ENCODE measurements around the gene STAP2.
A peak's percentile ranks its signal among the peaks of the same experiment; 100 is the strongest.

STAP2 gene

DNA sequence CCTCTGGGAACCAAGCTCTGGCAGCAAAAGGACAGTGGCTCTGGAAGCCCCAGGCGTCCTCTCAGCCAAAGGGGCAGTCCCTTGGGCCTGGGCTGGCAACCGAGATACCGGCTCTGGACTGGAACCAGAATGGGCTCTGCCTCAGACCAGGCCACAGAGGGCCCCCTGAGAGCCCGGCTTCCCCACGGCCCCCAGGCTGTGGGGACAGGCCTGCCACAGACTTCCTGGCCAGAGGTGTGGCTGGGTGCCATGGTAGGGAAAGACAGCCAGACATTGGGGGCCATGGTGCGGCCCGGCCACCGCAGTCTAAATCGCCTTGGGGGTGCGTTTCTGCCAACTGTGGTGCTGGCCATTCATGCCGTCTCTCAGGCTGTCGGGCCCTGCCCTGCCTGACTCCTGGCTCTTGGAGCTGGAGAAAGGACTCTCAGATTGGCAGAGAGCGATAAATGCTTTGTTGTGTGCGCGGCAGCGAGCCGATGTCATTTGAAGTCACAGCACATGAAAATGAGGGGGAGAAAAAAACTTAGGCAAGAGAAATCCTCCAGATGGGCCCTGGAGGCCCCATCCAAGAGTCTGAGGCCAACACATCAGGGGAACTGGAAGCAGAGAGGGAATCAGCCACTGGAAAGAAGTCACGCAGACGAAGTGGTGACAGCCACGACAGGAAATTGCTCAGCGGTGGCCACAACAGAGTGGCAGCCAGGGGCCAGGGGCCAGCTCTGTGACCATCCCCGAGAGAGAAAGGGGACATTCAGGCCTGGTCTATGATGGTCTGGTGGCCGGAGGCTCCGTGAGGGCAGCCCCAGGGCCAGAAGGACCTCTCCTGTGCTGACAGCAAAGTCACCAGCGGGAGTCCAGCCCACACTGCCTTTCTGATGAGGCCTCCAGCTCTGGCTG is 35.2 kb upstream of the STAP2 start:
- H3K27ac Mint-ChIP-seq: peak overlapping the region; percentile 68
- H3K4me1 Mint-ChIP-seq (ENCODE audit: low read depth): peaks cover 58% of the 10 kb centered on the region

DNA sequence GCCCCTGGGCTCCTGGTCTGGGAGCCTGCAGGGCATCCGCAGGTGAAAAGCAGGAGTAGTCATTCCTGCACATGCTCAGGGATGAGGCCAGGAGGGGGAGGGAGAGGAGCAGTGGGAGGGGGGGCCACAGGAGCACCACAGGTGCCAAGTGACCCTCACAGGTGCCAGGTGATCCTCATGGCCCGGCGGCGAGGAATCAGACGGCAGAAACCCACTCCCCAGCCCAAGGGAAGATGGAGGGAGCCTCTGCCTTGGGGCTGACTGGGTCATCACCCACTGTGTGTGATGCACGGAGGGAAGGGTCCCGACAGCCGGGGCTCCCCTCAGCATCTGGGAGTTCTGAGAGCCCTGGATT is 34.4 kb upstream of the STAP2 start:
- H3K27me3 Mint-ChIP-seq: no peaks in the 10 kb centered on the region
- H3K9me3 Mint-ChIP-seq (ENCODE audit: low read depth): no peaks in the 10 kb centered on the region
- no peaks in the 10 kb centered on the region for H3K36me3 Mint-ChIP-seq
- no peak overlapping the region for H3K27ac Mint-ChIP-seq
- H3K4me1 Mint-ChIP-seq (ENCODE audit: low read depth): peaks cover 60% of the 10 kb centered on the region
- H3K4me3 Mint-ChIP-seq: no peak overlapping the region

More for the DNA sequence above, 35.2 kb upstream of the STAP2 start:
- no peaks in the 10 kb centered on the region for H3K9me3 Mint-ChIP-seq (ENCODE audit: low read depth)
- no peaks in the 10 kb centered on the region for H3K36me3 Mint-ChIP-seq
- H3K4me3 Mint-ChIP-seq: no peak overlapping the region
- H3K27me3 Mint-ChIP-seq: no peaks in the 10 kb centered on the region

DNA sequence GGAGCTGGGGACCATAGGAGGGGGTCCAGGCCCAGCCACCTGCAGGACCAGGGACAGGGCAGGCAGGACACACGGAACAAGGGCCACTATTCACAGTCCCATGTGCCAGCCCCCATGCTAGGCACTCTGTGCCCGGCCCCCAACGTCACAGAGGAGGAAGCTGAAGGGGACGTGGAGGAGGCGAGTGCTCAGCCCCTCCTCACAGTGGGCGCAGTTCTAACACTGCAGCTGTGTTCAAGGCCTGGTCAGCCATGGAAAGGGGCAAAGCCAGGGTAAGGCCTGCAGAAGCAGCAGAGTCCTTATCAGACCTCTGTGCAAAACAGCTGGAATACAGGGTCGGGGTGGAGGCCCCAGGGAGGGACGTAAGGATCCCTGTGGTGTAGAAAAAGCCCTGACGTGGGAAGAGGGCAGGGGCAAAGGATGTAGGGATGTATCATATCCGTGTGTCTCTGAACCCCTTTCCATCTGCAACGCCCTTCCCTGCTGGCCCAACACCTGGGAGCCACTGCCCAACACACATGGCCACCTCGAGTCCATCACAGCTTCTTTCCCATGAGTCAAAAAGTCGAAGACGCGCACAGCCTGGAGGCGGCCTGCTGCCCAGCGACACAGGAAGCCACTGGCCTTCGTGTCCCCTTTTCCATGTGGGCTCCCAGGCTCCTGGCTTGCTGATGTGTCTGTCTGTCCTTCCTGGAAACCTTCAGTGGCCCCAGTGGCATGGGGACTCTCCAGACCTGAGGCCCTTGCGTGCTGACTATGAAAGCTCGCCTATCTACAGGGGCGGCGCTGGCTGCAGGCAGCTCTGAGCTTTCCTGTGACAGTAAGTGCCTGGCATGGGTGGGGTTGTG is 33.8 kb upstream of the STAP2 start:
- Mint-ChIP-seq H3K27ac (no peak overlapping the region), H3K27me3 (no peaks in the 10 kb centered on the region), H3K9me3 (ENCODE audit: low read depth) (no peaks in the 10 kb centered on the region), H3K4me3 (no peak overlapping the region), H3K4me1 (ENCODE audit: low read depth) (peaks cover 60% of the 10 kb centered on the region), H3K36me3 (no peaks in the 10 kb centered on the region)

DNA sequence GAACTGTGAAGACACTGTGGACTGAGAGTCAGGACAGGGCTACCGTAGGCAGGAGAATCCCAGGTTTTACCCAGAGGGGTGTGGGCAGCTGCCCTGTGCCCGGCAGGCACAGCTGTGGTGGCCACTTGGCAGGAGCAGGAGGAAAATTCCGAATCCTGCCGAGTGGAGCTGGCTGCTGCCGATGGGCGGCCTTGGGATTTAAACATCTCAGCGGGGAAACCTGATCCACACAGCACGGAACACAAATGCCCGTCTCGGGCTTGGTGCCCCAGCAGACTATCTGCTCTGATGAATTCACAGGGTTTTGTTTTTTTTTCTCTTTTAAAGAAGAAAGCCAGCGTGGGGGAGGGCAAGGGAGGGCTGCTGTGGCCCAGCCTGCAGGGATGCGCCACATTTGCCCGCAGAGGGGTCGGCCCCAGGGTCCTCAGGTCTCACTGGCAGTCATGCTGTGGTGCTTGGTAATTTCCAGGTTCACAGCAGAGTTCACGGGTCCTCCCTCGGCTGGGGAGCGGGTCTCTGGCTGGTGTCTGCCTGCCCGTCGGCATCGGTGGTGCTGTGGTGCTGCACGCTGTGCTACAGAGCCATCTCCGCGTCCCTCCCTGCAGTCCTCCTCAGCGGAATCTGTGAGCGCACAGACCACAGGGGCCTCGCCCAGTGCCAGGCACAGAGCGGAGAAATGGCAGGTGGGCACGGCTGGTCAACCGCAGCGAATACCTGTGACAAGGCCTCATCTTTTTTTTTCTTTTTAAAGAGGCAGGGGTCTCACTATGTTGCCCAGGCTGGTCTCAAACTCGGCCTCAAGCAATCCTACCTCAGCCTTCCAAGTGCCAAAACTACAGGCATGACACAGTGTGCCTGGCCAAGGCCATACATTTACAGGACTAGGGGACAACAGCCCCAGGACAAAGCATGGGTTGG is 32.9 kb upstream of the STAP2 start:
- H3K27me3 Mint-ChIP-seq: no peaks in the 10 kb centered on the region
- peaks cover 53% of the 10 kb centered on the region for H3K4me1 Mint-ChIP-seq (ENCODE audit: low read depth)
- H3K4me3 Mint-ChIP-seq: no peak overlapping the region
- H3K9me3 Mint-ChIP-seq (ENCODE audit: low read depth): no peaks in the 10 kb centered on the region
- H3K27ac Mint-ChIP-seq: peak overlapping the region; percentile 50
- no peaks in the 10 kb centered on the region for H3K36me3 Mint-ChIP-seq

DNA sequence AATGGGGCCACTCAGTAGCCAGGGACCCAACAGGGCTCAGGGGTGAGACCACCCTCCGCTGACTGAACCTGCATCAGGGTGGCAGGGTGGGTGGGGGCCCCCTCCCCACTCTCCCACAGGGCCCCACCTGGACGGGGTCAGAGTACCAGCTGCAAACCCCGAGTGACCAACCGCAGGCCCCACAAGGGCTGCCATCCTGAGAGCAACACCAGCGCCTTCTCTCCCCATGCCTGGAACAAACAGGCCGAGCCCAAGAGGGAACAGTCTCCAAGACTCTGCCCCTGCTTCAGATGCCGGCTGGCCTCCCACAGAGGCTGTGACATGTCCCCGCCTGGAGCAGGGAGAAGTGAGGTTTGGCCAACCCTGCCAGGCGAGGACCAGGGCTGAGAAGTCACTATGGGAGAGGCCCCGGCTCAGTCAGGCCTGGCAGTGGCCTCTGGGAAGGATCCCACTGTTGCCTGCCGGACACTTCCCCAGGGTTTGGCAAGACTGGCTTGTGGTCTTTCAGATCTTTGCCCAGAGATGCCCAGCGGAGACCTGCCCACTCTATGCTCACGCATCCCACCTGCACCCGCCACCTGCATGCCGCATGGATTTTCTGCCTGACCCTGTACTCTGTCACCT is 31.9 kb upstream of the STAP2 start:
- peak overlapping the region; percentile 38 for H3K4me3 Mint-ChIP-seq
- H3K36me3 Mint-ChIP-seq: no peaks in the 10 kb centered on the region
- no peaks in the 10 kb centered on the region for H3K9me3 Mint-ChIP-seq (ENCODE audit: low read depth)
- H3K27ac Mint-ChIP-seq: peak overlapping the region; percentile 54
- no peaks in the 10 kb centered on the region for H3K27me3 Mint-ChIP-seq
- peaks cover 43% of the 10 kb centered on the region for H3K4me1 Mint-ChIP-seq (ENCODE audit: low read depth)

DNA sequence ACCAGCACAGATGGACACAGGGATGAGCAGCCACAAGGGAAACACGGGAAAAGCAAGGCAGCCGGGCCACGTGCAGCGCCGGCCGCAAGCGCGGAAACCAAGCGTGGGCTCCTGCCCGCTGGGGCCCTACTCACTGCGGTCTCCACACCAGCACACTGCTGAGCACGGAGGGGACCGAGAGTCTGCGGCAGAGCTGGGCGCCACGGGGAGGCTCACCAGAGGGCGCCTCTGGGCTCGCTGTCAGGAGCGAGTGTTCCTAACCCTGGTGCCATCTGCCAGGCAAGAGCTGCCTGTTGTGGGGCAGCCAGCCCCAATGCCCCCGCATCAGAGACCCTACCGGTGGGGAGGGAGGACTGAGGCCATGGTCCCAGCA is 31.2 kb upstream of the STAP2 start:
- Mint-ChIP-seq H3K4me3 (peak overlapping the region; percentile 83), H3K27me3 (no peaks in the 10 kb centered on the region), H3K9me3 (ENCODE audit: low read depth) (no peaks in the 10 kb centered on the region), H3K27ac (peak overlapping the region; percentile 92), H3K36me3 (no peaks in the 10 kb centered on the region), H3K4me1 (ENCODE audit: low read depth) (peaks cover 42% of the 10 kb centered on the region)

DNA sequence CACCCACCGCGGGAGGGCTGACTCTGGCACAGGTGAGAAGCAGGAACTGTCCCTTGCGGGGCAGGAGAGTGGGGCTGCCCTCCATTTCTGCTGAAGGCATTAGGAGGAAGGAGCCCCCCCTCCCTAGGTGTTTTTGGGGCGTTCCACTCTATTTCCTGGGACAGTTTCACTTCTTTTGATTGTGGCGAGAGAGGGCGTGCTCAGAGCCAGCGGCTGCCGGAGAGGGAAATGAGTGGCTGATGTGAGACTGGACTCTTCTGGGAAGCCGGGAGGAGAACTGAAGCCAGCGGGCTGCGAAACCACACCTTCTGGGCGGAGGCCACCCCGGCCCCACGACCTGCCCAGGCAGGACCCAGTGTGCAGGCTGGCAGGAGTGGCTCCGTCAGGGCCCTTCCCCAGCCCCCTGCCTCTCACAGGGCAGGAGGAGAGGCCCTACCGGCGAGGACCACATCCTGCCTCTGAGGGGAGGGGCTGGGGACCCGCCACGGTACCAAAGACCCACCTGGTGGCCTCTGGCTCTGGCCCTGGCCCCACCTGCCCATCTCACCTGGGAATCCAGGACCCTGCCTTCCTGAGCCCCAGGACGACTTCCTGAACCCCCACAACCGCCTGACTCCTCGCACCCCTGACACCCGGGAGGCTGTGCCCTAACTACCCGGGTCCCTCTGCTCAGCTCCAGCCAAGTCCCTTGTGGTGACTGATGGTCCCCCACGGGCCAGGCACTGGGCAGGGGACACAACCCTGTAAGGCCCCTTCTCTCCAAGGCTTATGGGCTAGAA is 30.7 kb upstream of the STAP2 start:
- H3K4me3 Mint-ChIP-seq: peak overlapping the region; percentile 83
- peaks cover 42% of the 10 kb centered on the region for H3K4me1 Mint-ChIP-seq (ENCODE audit: low read depth)
- H3K27me3 Mint-ChIP-seq: no peaks in the 10 kb centered on the region
- H3K36me3 Mint-ChIP-seq: no peaks in the 10 kb centered on the region
- H3K9me3 Mint-ChIP-seq (ENCODE audit: low read depth): no peaks in the 10 kb centered on the region
- H3K27ac Mint-ChIP-seq: peak overlapping the region; percentile 92

DNA sequence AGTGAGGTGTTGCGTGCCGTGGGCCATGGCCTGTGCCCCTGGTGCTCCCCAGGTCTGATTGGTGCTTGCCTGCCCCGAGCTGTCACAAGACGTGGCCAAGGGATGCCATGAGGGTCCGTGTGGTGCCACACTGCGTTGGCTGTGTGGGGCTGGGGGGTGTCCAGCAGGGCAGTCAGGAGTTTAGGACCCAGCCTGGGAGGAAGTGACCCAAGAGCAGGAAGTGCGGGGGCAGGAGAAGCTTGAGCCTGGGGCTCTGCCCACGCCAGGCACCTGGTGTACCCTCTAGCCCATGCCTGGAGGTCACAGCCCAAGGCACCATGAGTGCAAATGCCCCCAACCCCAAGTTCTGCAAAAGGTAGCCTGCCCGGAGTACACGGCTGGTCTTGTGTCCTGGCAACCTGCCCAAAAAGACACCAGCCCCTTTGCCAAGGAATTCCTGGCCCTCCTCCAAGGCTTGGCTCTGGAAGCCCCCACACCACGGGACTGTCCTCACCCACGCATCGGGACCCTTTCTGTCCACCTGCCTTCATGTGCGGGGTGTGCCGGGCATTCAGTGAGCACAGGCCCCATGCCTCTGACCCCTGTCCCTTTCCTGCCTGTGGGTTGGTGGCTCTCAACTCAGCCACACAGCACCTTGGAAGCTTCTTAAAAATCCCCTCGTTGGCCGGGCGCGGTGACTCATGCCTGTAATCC is 29.6 kb upstream of the STAP2 start:
- H3K36me3 Mint-ChIP-seq: no peaks in the 10 kb centered on the region
- peaks cover 38% of the 10 kb centered on the region for H3K4me1 Mint-ChIP-seq (ENCODE audit: low read depth)

DNA sequence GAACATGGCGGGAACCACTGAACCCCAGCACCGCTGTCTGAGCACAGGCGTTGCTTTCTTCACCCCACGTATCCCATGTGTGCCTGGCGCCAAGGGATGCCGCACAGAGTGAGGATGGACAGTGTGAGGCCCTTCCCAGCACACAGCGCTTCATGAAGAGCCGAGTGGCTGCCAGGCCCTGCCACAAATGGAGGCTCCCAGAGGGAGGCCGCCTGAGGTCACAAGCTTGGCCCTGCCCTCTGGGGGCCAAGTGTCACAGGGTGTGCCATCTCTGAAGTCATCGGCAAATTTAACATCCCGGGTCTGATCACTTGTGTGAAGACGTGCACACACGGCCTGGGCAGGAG is 29.1 kb upstream of the STAP2 start:
- H3K27me3 Mint-ChIP-seq: no peaks in the 10 kb centered on the region
- peaks cover 37% of the 10 kb centered on the region for H3K4me1 Mint-ChIP-seq (ENCODE audit: low read depth)
- H3K36me3 Mint-ChIP-seq: no peaks in the 10 kb centered on the region
- H3K4me3 Mint-ChIP-seq: no peak overlapping the region
- H3K9me3 Mint-ChIP-seq (ENCODE audit: low read depth): no peaks in the 10 kb centered on the region
- H3K27ac Mint-ChIP-seq: peak overlapping the region; percentile 79

More for the DNA sequence above, 29.6 kb upstream of the STAP2 start:
- Mint-ChIP-seq H3K27me3 (no peaks in the 10 kb centered on the region), H3K9me3 (ENCODE audit: low read depth) (no peaks in the 10 kb centered on the region), H3K4me3 (no peak overlapping the region), H3K27ac (peak overlapping the region; percentile 92)

DNA sequence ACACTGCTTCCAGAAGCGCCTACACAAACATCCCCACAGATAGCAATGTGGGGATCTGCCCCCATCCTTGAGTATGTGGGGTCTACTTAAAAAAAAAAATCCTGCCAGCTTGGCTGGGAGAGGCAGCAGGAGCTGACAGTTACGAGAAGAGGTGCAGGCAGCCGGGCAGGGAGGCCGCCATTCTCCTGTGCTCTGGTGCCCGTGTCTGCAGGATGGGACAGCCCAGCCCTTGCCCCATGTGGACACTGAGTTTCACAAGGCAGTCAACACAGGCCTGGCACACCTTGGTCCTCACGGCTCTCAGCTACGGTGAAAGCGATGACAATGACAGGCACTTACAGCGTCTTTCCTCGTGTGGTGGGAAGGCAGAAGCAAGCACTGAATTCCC is 28.7 kb upstream of the STAP2 start:
- peaks cover 34% of the 10 kb centered on the region for H3K4me1 Mint-ChIP-seq (ENCODE audit: low read depth)
- no peak overlapping the region for H3K4me3 Mint-ChIP-seq
- H3K9me3 Mint-ChIP-seq (ENCODE audit: low read depth): no peaks in the 10 kb centered on the region
- H3K27ac Mint-ChIP-seq: no peak overlapping the region
- no peaks in the 10 kb centered on the region for H3K36me3 Mint-ChIP-seq
- no peaks in the 10 kb centered on the region for H3K27me3 Mint-ChIP-seq

DNA sequence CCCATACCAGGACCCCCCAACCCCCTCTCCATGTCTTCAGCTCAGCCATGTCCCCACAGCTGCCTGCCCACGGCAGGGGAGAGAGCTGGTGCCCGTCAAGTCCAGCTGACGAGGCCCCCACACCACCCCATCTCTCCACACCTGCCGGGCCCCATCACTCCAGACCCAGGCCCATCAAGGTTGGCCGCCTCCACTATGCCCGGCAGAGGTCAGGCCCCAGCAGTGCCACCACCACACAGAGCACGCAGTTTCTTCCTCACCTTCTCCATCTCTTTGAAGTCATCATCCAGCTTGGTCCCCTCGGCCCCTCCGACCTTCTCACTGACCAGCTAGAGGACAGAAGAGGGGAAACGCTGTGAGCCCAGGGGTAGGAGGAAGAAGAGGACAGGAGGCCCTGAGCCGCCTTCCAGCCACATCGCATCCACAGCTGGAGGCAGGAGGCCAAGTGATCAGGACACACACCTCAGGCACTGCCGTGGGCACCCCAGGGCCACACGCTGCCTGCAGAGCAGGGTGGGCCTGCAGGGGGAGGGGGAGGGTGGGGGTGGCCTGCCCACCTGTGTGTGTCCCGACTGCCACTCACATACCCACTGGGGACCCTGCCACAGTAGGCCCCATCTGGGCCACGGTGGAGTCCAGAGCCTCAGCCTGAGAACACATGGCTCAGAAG is 28.2 kb upstream of the STAP2 start:
- no peaks in the 10 kb centered on the region for H3K27me3 Mint-ChIP-seq
- H3K4me3 Mint-ChIP-seq: no peak overlapping the region
- no peaks in the 10 kb centered on the region for H3K9me3 Mint-ChIP-seq (ENCODE audit: low read depth)
- H3K4me1 Mint-ChIP-seq (ENCODE audit: low read depth): peaks cover 32% of the 10 kb centered on the region
- H3K27ac Mint-ChIP-seq: no peak overlapping the region
- no peaks in the 10 kb centered on the region for H3K36me3 Mint-ChIP-seq

DNA sequence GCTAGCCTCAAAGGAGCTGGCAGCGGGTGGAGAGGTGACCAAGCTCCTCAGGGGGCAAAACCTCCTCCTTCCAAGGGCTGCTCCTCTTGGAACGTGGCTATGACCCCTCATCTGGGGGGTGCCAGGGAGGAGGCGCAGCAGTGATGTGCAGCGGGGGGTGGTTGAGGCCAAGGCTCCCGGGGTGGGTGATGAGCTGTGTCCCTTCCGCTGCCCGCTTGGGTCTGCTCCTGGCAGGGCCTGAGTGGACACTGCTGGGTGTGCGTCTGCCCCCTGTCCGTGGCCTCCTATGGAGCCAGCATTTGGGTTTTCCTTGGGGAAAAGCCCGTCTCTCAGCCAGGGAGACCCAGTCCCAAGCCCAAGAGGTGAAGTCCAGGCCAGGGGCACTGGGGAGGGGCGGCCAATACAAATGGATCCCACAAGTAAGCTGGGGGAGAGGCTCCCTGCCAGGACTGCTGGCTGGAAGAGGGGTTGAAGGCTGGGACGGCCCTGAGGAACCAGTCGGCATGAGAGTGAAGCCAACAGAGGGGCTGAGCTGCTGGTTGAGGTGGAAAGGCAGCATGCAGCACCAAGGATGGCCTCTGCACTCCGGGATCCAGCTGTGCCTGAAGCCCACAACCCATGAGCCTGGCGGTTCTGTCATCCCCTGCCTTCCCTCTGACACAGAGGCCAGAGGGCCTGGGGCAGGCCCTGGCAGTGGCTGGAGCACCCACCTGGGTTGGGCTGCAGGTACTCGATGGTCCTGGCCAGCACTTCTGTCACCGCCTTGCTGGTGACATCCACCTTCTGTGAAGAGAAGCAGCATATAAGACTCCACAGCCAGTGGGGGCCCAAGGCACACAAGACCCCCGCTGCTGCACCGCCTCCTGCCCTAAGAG is 27.4 kb upstream of the STAP2 start:
- Mint-ChIP-seq H3K4me3 (no peak overlapping the region), H3K27me3 (no peaks in the 10 kb centered on the region), H3K27ac (no peak overlapping the region), H3K4me1 (ENCODE audit: low read depth) (peaks cover 26% of the 10 kb centered on the region), H3K36me3 (no peaks in the 10 kb centered on the region), H3K9me3 (ENCODE audit: low read depth) (no peaks in the 10 kb centered on the region)

All from activated naive CD8-positive, alpha-beta T cell (primary cell).